IgD-negative memory B cell (primary cell): ENCODE measurements around the gene ISL1. TPM values are rescaled to one million over a fixed set of nuclear protein-coding genes. Genes with fewer than 3 reads are reported as not detected.

Experiments
- H3K27ac Mint-ChIP-seq, 3 donors: one replicate each; pipeline ENCODE4 v1.8.0; 2020 to 2022; ENCODE audit warnings: mild to moderate bottlenecking in 3 of 3, mixed read lengths in 3 of 3, moderate library complexity in 1 of 3
- H3K27me3 Mint-ChIP-seq: one replicate; pipeline ENCODE4 v1.8.0; 2021; ENCODE audit warnings: mixed read lengths
- H3K36me3 Mint-ChIP-seq: one replicate; pipeline ENCODE4 v1.8.0; 2020; ENCODE audit warnings: mild to moderate bottlenecking, mixed read lengths
- H3K4me1 Mint-ChIP-seq, 3 donors: one replicate each; pipeline ENCODE4 v1.8.0; 2020 to 2022; ENCODE audit warnings: mixed read lengths in 3 of 3, mild to moderate bottlenecking in 1 of 3
- H3K4me3 Mint-ChIP-seq, 4 donors: one replicate each; pipeline ENCODE4 v1.8.0; 2020 to 2022; ENCODE audit warnings: mild to moderate bottlenecking in 4 of 4, mixed read lengths in 4 of 4, moderate library complexity in 3 of 4
- H3K9me3 Mint-ChIP-seq, 3 donors: one replicate each; pipeline ENCODE4 v1.8.0; 2020 to 2021; ENCODE audit warnings: mixed read lengths in 3 of 3, mild to moderate bottlenecking in 1 of 3
- polyA plus RNA-seq: library from polyadenylated mRNA; unstranded; fragments of 300-500 nt; fragmentation: Illumina TruSeq; gene quantifications from one replicate; pipeline ENCODE4 v1.2.3, GENCODE V29; 2021

The ISL1 gene
- polyA plus RNA-seq, result not detected

DNA sequence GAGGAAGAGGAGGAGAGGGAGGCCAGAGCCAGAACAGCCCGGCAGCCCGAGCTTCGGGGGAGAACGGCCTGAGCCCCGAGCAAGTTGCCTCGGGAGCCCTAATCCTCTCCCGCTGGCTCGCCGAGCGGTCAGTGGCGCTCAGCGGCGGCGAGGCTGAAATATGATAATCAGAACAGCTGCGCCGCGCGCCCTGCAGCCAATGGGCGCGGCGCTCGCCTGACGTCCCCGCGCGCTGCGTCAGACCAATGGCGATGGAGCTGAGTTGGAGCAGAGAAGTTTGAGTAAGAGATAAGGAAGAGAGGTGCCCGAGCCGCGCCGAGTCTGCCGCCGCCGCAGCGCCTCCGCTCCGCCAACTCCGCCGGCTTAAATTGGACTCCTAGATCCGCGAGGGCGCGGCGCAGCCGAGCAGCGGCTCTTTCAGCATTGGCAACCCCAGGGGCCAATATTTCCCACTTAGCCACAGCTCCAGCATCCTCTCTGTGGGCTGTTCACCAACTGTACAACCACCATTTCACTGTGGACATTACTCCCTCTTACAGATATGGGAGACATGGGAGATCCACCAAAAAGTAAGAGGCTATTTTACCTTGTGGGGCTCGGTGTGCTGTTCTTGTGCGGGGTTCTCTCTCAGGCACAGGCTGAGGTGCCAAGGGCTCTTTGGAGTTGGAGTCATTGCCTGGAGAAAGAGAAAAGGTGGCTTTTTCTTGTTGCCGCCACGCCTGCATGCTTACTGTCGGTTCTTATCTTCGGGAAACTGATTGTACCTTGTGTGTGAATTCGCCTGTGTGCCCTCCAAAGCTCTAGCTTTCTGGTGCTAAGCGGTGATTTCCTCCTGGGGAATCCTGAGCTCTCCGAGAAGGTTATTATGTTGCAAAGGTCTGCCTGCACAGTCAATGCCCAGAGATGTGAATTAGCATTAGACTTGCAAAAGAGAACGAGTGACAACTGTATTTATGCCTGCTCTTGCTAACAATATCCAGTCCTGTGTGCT is at the start of gene ISL1:
Gene ISL1, plus strand, starts transcription at position 318 of the 991 bp plus-strand sequence. Its CDS starts 224 bp downstream, at position 542.
- Mint-ChIP-seq H3K27ac (peak within 1 kb of the TSS in 1 of 3 donors; percentile 90), H3K4me1 (peaks cover 0 to 5% (median 4%) of the 10 kb centered on the region in 3 donors), H3K4me3 (peak within 1 kb of the TSS in 2 of 4 donors; percentile 41 to 72), H3K9me3 (peaks cover 0 to 6% (median 0%) of the 10 kb centered on the region in 3 donors), H3K36me3 (peaks cover 1% of the 10 kb centered on the region), H3K27me3 (peaks cover 86% of the 10 kb centered on the region)

DNA sequence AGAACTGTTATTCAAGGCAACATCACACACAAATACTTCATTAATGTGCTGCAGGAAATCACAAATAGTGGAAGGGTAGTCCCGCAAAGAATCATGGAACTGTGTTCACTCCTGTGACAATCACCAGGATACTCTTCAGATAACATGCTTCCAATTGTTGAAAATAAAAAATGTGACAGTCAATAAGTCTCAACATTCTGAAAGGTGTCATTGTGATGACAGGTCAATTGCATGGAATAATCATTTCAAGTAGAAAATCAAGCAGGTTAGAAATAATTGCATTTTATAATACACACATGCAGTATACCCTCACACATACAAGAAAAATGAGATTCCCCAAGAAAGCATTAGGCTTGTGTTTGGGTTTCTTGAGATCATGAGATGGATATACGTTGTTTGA is 46.4 kb upstream of the ISL1 start:
- no peak overlapping the region for H3K27ac Mint-ChIP-seq
- H3K36me3 Mint-ChIP-seq, result no peaks in the 10 kb centered on the region
- H3K27me3 Mint-ChIP-seq, result no peaks in the 10 kb centered on the region
- no peak overlapping the region for H3K4me3 Mint-ChIP-seq
- H3K4me1 Mint-ChIP-seq, result no peaks in the 10 kb centered on the region
- peaks cover 0 to 2% (median 0%) of the 10 kb centered on the region in 3 donors for H3K9me3 Mint-ChIP-seq

DNA sequence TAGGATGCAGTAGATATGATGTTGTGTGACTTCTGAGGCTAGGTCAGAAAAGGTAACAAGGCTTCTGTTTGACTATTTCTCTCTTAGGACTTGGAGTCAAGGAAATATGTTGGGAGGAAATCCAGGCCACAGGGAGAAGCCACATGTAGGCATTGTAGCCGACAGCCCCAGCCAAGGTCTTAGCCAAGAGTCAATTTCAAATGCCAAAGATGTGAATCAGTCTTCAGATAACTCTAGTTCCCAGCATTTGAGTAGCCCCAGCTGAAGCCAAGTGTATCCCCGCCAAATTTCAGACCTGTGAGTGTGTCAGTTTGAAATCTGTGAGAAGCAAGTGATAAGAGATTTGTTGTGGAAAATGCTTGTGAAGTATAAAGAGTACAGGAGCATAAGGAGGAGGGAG is 38.1 kb upstream of the ISL1 start:
- Mint-ChIP-seq H3K27ac (no peak overlapping the region), H3K36me3 (no peaks in the 10 kb centered on the region), H3K4me1 (no peaks in the 10 kb centered on the region), H3K27me3 (no peaks in the 10 kb centered on the region), H3K9me3 (peaks cover 0 to 5% (median 2%) of the 10 kb centered on the region in 3 donors), H3K4me3 (no peak overlapping the region)

DNA sequence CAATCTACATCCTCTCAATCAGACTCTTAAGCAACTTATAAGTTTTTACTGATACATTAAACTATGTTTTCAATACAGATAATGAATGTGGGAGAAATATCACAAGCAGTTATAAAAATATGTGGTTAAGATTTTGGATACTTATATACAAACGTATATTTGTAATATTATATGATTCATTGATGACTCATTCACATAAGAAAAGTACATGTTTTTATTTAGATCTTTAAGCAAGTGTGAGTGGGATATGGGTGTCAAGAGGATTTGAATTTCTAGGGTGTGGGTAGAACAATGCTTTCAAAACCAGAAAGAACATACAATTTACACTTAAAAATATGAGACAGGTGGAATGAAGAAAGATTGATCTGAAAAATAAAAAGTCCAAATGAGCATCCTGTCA is 36.1 kb upstream of the ISL1 start:
- H3K27me3 Mint-ChIP-seq, result no peaks in the 10 kb centered on the region
- H3K4me3 Mint-ChIP-seq, result no peak overlapping the region
- H3K36me3 Mint-ChIP-seq, result no peaks in the 10 kb centered on the region
- peaks cover 0 to 6% (median 4%) of the 10 kb centered on the region in 3 donors for H3K9me3 Mint-ChIP-seq
- no peaks in the 10 kb centered on the region for H3K4me1 Mint-ChIP-seq
- H3K27ac Mint-ChIP-seq, result no peak overlapping the region

DNA sequence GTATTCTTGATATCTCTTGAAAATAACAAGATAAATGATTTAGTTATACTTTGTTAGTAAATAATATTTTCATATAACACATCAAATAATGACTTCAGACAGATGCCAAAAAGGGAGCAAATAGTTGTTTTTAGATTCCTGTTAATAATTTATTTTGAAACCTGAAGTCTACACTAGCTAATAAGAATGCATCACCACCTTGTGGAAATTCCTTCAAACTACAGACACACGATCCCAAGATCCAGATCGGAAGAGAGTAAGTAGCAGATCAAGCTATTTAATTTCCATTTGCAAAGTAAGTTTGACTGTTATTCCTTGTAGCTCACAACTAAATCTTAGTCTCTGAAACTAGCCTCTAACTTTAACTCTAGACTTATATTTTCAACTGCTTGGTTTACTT is 35.5 kb upstream of the ISL1 start:
- no peaks in the 10 kb centered on the region for H3K36me3 Mint-ChIP-seq
- H3K27me3 Mint-ChIP-seq, result no peaks in the 10 kb centered on the region
- no peak overlapping the region for H3K27ac Mint-ChIP-seq
- H3K4me3 Mint-ChIP-seq, result no peak overlapping the region
- peaks cover 0 to 6% (median 4%) of the 10 kb centered on the region in 3 donors for H3K9me3 Mint-ChIP-seq
- H3K4me1 Mint-ChIP-seq, result no peaks in the 10 kb centered on the region

DNA sequence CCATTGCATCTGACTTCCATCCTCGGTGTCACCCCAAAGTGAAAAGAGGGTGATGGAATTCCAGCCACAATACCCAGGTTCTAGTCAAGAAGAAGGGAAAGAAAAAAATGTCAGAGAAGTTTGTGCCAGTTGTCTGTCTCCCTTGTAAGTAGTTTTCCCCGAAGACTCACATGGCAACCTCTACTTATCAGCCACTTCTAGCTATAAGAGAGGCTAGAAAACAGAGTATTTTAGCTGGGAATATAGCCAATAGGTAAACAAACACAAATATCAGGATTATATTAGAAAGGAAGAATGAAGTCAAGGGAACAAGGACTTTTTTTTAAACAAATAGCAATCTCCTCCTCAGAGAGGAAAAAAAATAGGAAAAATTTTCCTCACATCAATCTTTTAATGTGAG is 12.2 kb upstream of the ISL1 start:
- peaks cover 0 to 11% (median 3%) of the 10 kb centered on the region in 3 donors for H3K9me3 Mint-ChIP-seq

DNA sequence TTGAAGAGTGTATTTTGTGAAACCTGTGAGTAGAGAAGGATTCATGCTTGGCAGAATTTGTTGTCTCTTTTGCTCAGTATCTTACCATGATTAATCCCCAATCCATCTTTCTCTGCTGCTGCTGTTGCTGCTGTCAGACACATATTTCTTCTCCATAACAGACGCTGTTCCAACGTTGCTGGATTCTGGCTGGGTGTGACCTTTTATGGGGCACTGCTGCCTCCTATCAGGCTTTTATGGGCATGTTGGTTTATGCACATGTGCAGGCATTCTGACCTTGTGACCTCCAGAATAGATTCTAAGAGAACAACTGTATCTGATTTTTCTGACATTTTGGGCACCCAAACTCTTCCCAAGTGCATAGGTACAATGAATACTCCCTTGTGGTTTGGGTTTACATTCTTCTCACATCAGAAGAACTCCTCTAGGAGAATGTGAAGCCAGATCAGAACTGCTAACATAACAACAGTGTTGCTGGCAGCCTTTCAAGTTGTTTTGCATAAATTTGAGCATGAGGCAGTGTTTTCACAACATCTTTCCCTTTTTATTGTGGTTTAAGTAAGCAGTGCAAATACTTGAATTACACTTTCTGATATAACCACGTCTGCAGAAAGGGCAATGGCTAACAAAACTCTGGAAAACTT is 9.2 kb upstream of the ISL1 start:
- Mint-ChIP-seq H3K9me3 (peaks cover 0 to 10% (median 3%) of the 10 kb centered on the region in 3 donors), H3K4me3 (no peak overlapping the region), H3K27ac (no peak overlapping the region), H3K4me1 (peaks cover 0 to 2% (median 0%) of the 10 kb centered on the region in 3 donors), H3K27me3 (peaks cover 24% of the 10 kb centered on the region), H3K36me3 (no peaks in the 10 kb centered on the region)

More for the DNA sequence above, 12.2 kb upstream of the ISL1 start:
- Mint-ChIP-seq H3K27ac (peak overlapping the region in 1 of 3 donors; percentile 84), H3K27me3 (no peaks in the 10 kb centered on the region), H3K36me3 (no peaks in the 10 kb centered on the region), H3K4me3 (no peak overlapping the region), H3K4me1 (no peaks in the 10 kb centered on the region)

DNA sequence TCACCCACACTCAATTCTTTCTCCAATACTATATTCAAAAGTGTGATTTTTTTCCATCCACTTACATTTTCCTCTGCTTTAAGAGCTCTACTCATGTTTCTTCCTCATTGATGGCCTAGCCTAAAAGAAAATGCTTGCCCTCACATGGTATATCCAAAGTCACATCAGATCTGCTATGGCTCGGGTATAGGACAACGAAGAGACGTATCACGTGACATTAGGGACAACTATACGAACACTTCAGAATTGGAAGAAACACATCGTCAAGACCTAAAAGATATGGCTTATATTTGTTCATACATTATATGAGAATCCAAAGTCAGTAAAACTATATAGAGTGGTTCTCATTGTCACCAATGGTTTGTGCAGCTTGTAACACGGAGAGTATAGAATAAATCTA is 8.2 kb upstream of the ISL1 start:
- Mint-ChIP-seq H3K9me3 (peaks cover 0 to 12% (median 3%) of the 10 kb centered on the region in 3 donors), H3K36me3 (no peaks in the 10 kb centered on the region), H3K4me3 (no peak overlapping the region), H3K4me1 (peaks cover 0 to 2% (median 0%) of the 10 kb centered on the region in 3 donors), H3K27ac (peak overlapping the region in 1 of 3 donors; percentile 3), H3K27me3 (peaks cover 34% of the 10 kb centered on the region)

DNA sequence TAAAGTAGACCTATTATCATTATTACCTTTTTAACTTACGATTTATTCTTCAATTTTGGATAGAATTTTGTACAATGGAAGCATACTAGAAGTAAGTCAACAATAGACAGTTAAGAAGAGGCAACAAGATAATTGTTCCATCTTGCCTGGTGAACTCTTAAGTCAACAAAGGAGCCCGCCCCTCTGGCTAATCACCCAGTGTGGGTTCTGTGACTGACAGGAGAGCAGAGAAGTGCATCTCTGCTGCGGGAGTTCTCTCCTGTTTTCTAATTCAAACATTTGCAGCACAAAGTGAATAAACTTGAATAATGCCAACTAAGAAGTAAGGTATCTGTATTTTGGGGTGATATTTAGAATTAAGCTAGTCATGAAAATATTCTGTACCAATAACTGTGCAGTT is 6.7 kb upstream of the ISL1 start:
- Mint-ChIP-seq H3K27ac (no peak overlapping the region), H3K4me3 (no peak overlapping the region), H3K9me3 (peaks cover 0 to 12% (median 3%) of the 10 kb centered on the region in 3 donors), H3K27me3 (peaks cover 49% of the 10 kb centered on the region), H3K36me3 (no peaks in the 10 kb centered on the region), H3K4me1 (peaks cover 0 to 3% (median 0%) of the 10 kb centered on the region in 3 donors)

DNA sequence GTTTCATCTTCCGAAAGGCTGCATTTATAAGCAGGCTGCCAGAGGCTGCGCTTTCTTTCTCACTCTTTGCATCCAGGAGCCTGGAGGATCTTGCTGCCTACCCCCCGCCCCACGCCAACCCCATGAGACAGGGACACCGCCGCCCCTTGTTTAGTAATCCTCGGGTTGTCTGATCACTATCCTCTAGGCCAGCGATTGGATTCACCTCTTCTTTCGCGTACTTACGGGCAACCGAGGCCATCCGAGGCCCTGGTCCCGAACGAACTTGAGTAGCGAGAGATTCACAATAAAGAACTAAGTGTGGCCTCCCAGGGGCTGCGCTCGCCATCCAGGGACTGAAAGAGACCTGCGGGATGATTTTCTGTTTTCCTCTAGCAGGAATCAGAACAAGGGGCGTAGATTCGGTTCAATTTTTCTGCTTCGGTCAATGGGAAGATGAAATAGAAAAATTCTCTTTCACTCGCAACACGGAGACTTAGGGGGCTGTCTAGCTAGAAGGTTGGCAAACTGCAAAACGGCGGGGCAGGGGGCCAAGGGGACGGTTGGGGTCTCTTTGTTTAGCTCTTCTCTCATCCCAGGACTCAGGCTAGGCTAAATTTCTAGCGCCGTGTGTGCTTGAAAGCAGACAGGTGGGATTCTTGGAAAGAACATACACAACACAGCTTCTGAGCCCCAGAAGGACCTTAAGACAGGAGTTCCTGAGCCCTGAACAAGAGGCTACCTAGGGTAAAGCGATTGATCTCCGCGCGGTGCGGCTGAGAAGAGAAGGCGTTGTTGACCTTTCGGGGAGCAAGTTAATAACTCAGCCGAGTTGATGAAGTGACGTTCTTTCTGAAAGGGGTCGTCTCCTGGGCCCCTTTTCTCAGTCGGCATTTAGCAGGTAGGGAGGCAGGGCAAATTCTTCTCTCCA is 5.8 kb upstream of the ISL1 start:
- H3K4me1 Mint-ChIP-seq, result peaks cover 0 to 3% (median 0%) of the 10 kb centered on the region in 3 donors
- no peak overlapping the region for H3K4me3 Mint-ChIP-seq
- H3K27me3 Mint-ChIP-seq, result peaks cover 58% of the 10 kb centered on the region
- H3K9me3 Mint-ChIP-seq, result peaks cover 0 to 12% (median 3%) of the 10 kb centered on the region in 3 donors
- no peak overlapping the region for H3K27ac Mint-ChIP-seq
- H3K36me3 Mint-ChIP-seq, result no peaks in the 10 kb centered on the region

DNA sequence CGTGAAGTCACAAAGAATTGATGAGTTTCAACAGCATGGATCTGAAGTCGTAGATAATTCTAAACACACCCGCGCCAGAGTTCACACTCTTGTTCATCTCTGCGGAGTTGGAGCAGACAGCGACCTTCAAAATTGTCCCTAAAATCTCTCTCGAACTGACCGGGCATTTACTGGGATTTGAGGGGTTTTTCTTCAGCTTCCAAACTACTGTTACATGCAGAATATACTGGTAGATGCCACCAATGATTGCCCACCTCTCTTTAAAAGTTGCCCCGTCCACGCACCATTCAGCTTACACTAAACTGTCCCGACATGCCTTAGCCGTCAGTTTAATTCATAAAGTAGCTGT is 5.2 kb upstream of the ISL1 start:
- Mint-ChIP-seq H3K4me3 (no peak overlapping the region), H3K36me3 (no peaks in the 10 kb centered on the region), H3K9me3 (peaks cover 0 to 9% (median 3%) of the 10 kb centered on the region in 3 donors), H3K27me3 (peaks cover 61% of the 10 kb centered on the region), H3K27ac (no peak overlapping the region), H3K4me1 (peaks cover 0 to 3% (median 0%) of the 10 kb centered on the region in 3 donors)

DNA sequence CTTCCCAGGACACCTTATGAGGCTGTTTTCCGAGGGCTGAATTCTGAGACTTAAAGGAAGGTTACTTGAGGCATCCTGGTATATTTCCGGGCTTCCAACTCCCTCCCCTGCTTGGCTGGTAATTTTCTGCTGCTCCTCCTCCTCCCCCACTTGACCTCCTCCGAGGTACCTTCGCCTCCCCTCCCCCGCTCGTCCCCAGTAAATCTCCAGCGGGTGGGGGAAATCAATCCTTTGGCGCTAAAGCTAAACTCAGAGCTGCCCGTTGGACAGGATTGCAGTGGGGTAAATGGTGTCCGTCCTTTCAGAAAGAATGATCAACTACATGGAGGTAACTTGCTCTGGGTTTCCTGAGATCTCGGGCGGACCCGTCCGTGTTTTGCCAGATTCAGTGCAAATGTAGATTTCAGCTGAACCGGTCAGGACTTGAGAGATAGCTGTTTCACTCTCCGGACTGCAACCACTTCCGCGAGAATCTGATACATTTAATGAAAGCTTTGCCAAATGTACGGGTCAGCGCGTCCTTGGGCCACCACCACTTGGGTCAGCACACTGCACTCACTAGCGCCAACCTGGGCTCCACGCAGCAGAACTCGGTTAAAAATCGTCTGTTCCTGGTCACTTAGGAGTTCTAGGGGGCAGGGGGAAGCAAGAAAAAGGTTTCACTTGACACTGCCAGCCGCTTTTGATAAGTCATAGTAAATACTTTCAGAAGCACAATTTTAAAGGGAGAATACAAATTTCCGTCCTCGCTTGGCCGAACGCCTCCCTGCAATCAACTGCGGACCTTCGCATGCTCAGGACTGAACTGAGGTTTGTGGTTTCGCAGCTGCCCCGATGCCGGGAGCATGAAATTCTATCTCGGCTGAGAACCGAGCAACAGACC is 4.6 kb upstream of the ISL1 start:
- Mint-ChIP-seq H3K36me3 (no peaks in the 10 kb centered on the region), H3K4me1 (peaks cover 0 to 4% (median 0%) of the 10 kb centered on the region in 3 donors), H3K27me3 (peaks cover 67% of the 10 kb centered on the region), H3K27ac (no peak overlapping the region), H3K4me3 (peak overlapping the region in 1 of 4 donors; percentile 35), H3K9me3 (peaks cover 0 to 7% (median 3%) of the 10 kb centered on the region in 3 donors)

DNA sequence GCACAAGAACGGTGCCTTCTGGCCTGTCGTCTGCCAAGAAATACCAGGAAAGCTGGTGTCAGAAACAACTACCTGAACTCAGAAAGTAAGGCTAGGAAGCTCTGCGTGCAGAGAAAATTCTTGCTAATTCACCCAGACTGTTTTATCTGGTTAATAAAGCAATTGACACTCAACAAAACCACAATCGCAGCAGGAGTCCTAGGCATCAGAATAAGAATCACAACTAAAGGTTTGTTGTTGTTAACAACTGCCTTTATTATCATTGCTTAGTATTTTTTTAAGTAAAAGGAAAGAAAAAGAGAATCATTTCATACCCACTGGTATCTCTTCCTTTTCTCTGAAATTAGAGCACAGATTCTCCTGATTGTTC is 3.9 kb upstream of the ISL1 start:
- no peak overlapping the region for H3K4me3 Mint-ChIP-seq
- H3K4me1 Mint-ChIP-seq, result peaks cover 0 to 4% (median 0%) of the 10 kb centered on the region in 3 donors
- no peak overlapping the region for H3K27ac Mint-ChIP-seq
- no peaks in the 10 kb centered on the region for H3K36me3 Mint-ChIP-seq
- H3K9me3 Mint-ChIP-seq, result peaks cover 0 to 7% (median 3%) of the 10 kb centered on the region in 3 donors
- peaks cover 74% of the 10 kb centered on the region for H3K27me3 Mint-ChIP-seq
